ENCODE data around the gene CD300LF. TPM values are rescaled to one million over a fixed set of nuclear protein-coding genes. Genes with fewer than 3 reads are reported as not detected.

CD300LF gene
- total and polyA plus RNA-seq, 2 donors from 2014 or later = 0.49 to 3.1 TPM

DNA sequence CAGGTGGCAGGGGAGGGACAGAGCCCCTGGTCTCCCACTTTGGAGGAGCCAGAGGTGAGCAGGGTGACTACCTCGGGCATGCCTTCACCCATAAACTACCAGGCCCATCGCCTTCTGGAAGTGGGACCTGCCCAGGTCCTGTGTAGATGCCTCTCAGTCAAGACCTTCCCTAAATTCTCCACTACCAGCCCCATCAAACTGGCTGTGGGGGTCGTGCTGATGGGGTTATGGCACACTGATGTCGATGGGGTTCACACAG is 18.6 kb upstream of the CD300LF start:
- TF ChIP-seq, protein P1, sequence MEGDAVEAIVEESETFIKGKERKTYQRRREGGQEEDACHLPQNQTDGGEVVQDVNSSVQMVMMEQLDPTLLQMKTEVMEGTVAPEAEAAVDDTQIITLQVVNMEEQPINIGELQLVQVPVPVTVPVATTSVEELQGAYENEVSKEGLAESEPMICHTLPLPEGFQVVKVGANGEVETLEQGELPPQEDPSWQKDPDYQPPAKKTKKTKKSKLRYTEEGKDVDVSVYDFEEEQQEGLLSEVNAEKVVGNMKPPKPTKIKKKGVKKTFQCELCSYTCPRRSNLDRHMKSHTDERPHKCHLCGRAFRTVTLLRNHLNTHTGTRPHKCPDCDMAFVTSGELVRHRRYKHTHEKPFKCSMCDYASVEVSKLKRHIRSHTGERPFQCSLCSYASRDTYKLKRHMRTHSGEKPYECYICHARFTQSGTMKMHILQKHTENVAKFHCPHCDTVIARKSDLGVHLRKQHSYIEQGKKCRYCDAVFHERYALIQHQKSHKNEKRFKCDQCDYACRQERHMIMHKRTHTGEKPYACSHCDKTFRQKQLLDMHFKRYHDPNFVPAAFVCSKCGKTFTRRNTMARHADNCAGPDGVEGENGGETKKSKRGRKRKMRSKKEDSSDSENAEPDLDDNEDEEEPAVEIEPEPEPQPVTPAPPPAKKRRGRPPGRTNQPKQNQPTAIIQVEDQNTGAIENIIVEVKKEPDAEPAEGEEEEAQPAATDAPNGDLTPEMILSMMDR (IDR thresholded peaks at IDR 0.05; ENCODE audit: borderline replicate concordance, extremely low read depth, insufficient read depth) = no peak
- Histone ChIP-seq H3K4me3 (ENCODE audit: low read length in 3 of 3) (no peak overlapping the region), H3K27ac (ENCODE audit: low read depth in 2 of 2, low read length in 2 of 2) (no peak overlapping the region), H3K9me3 (ENCODE audit: control insufficient read depth in 2 of 3, insufficient read depth in 1 of 3, low read length in 3 of 3) (no peaks in the 10 kb centered on the region), H3K9ac (ENCODE audit: low read length in 3 of 3) (no peak overlapping the region), H3K4me1 (ENCODE audit: control insufficient read depth in 2 of 3, insufficient read depth in 2 of 3, low read depth in 1 of 3, low read length in 3 of 3) (no peaks in the 10 kb centered on the region), H3K27me3 (ENCODE audit: control insufficient read depth, insufficient read depth, low read length) (no peaks in the 10 kb centered on the region), H3K36me3 (ENCODE audit: control insufficient read depth in 2 of 3, insufficient read depth in 3 of 3, low read length in 3 of 3) (no peaks in the 10 kb centered on the region)
- intact Hi-C loops (cut with DNase I) = no loop called here
- no peak for FAIRE-seq
- no peak for DNase-seq

DNA sequence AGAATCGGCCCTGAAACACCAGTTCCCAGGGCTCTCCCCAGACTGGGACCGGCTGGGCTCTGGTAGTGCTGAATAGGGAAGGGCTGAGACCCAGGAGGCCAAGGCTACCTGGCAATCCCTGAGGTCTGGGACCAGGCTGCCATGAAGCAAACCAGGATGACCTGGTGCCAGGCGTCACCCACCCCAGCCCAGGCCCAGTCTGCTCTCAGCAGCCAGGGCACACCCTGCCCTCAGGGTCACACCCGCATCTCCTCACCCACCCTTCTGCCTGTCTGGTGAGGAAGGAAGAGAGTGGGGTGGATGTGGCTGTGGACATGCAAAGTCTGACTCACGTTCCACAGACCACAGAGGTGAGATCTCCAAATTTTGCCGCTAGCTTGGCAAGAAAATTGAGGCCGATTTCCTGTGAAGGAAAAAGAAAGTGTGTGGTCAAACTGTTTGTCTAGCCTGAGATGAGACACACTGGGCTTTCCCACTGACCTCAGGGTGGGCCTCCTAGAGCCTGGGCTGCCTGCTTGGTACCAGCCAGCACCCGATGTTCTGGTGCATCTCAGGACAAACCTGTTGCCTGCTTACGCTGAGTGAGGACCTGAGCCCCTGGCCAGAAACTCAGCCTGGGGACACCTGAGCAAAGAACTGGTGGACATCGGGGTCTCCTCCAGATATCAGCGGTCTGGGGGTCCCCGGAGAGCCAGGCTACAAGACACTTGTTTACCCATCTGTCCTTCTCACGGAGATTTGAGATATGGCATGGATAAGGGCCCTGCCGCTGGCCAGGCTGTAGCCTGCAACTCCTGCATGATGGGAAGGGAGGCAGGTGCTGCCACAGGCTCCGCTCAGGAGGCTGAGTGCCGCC is 18.0 kb upstream of the CD300LF start:
- H3K36me3 ChIP-seq (ENCODE audit: control insufficient read depth in 2 of 3, insufficient read depth in 3 of 3, low read length in 3 of 3) = no peaks in the 10 kb centered on the region
- no peak overlapping the region for H3K4me3 ChIP-seq (ENCODE audit: low read length in 3 of 3)
- H3K27ac ChIP-seq (ENCODE audit: low read depth in 2 of 2, low read length in 2 of 2) = no peak overlapping the region
- no peak overlapping the region for H3K9ac ChIP-seq (ENCODE audit: low read length in 3 of 3)
- DNase-seq = no peak
- no peaks in the 10 kb centered on the region for H3K4me1 ChIP-seq (ENCODE audit: control insufficient read depth in 2 of 3, insufficient read depth in 2 of 3, low read depth in 1 of 3, low read length in 3 of 3)
- no peaks in the 10 kb centered on the region for H3K9me3 ChIP-seq (ENCODE audit: control insufficient read depth in 2 of 3, insufficient read depth in 1 of 3, low read length in 3 of 3)
- intact Hi-C loops (cut with DNase I) = no loop called here
- H3K27me3 ChIP-seq (ENCODE audit: control insufficient read depth, insufficient read depth, low read length) = no peaks in the 10 kb centered on the region
- no peak for FAIRE-seq
- TF ChIP-seq, protein P1 (IDR thresholded peaks at IDR 0.05; ENCODE audit: borderline replicate concordance, extremely low read depth, insufficient read depth) = no peak

- Histone ChIP-seq H3K27ac (ENCODE audit: low read depth in 2 of 2, low read length in 2 of 2) (no peak overlapping the region), H3K4me1 (ENCODE audit: control insufficient read depth in 2 of 3, insufficient read depth in 2 of 3, low read depth in 1 of 3, low read length in 3 of 3) (no peaks in the 10 kb centered on the region), H3K27me3 (ENCODE audit: control insufficient read depth, insufficient read depth, low read length) (no peaks in the 10 kb centered on the region), H3K9ac (ENCODE audit: low read length in 3 of 3) (no peak overlapping the region), H3K9me3 (ENCODE audit: control insufficient read depth in 2 of 3, insufficient read depth in 1 of 3, low read length in 3 of 3) (no peaks in the 10 kb centered on the region), H3K36me3 (ENCODE audit: control insufficient read depth in 2 of 3, insufficient read depth in 3 of 3, low read length in 3 of 3) (no peaks in the 10 kb centered on the region), H3K4me3 (ENCODE audit: low read length in 3 of 3) (no peak overlapping the region)
- intact Hi-C loops (cut with DNase I) = no loop called here
- DNase-seq (no peak), FAIRE-seq (no peak)
- TF ChIP-seq, protein P1 (IDR thresholded peaks at IDR 0.05; ENCODE audit: borderline replicate concordance, extremely low read depth, insufficient read depth) = no peak
Measured at GRCh38 chr17:74729866-74730265, 17.1 kb upstream of the CD300LF start.

DNA sequence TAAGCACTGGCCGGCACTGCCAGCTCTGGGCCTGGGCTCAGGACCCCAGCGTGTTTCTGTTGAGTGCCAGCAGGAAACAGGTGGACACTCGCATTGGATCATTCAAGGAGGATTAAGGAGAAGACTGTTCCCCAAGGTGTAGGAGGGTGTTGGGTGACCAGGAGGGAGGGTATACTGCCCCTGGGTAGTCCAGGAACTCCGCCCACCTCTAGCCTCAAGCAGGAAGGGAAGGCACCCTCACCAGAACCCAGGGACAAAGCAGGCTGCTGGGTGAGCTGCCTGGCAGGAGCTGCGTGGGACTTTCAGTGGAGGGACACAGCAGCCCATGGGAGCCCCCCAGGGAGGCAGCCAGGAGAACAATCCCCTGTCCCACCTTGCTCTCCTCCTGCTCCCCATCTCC is 16.6 kb upstream of the CD300LF start:
- FAIRE-seq (no peak), DNase-seq (no peak)
- H3K9ac ChIP-seq (ENCODE audit: low read length in 3 of 3) = no peak overlapping the region
- no peaks in the 10 kb centered on the region for H3K4me1 ChIP-seq (ENCODE audit: control insufficient read depth in 2 of 3, insufficient read depth in 2 of 3, low read depth in 1 of 3, low read length in 3 of 3)
- no peaks in the 10 kb centered on the region for H3K27me3 ChIP-seq (ENCODE audit: control insufficient read depth, insufficient read depth, low read length)
- intact Hi-C loops (cut with DNase I) = no loop called here
- no peak overlapping the region for H3K4me3 ChIP-seq (ENCODE audit: low read length in 3 of 3)
- no peaks in the 10 kb centered on the region for H3K36me3 ChIP-seq (ENCODE audit: control insufficient read depth in 2 of 3, insufficient read depth in 3 of 3, low read length in 3 of 3)
- no peaks in the 10 kb centered on the region for H3K9me3 ChIP-seq (ENCODE audit: control insufficient read depth in 2 of 3, insufficient read depth in 1 of 3, low read length in 3 of 3)
- no peak overlapping the region for H3K27ac ChIP-seq (ENCODE audit: low read depth in 2 of 2, low read length in 2 of 2)
- TF ChIP-seq, protein P1 (IDR thresholded peaks at IDR 0.05; ENCODE audit: borderline replicate concordance, extremely low read depth, insufficient read depth) = no peak

Measured in kidney (tissue), 14 donors.